ENCODE measurements around the gene H2AZ1. TPM values are rescaled to one million over a fixed set of nuclear protein-coding genes. Genes with fewer than 3 reads are reported as not detected.
A peak's percentile ranks its signal among the peaks of the same experiment; 100 is the strongest.

Gene H2AZ1
- total and polyA plus RNA-seq, 9 of the 15 experiments (the other 6 are each of a cell fraction or from before 2014, with no cell fraction given), result 605 to 4,380 (median 768) TPM

- TF ChIP-seq ID3 (CRISPR knock-in tag; IDR thresholded peaks at IDR 0.05), result no peak
- TF ChIP-seq ID3 (tag; IDR thresholded peaks at IDR 0.05), result peak; percentile 39; the same call in 1 of the 2 replicates
- TF ChIP-seq SNRNP70 (optimal IDR thresholded peaks at IDR 0.05; ENCODE audit: low read depth, low read length), result no peak
- no peak for TF ChIP-seq DPF2 (IDR thresholded peaks at IDR 0.05)
- TF ChIP-seq, protein P1, sequence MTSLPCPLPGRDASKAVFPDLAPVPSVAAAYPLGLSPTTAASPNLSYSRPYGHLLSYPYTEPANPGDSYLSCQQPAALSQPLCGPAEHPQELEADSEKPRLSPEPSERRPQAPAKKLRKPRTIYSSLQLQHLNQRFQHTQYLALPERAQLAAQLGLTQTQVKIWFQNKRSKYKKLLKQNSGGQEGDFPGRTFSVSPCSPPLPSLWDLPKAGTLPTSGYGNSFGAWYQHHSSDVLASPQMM (CRISPR knock-in tag; IDR thresholded peaks at IDR 0.05), result no peak
- no peak for TF ChIP-seq ZNF551 (CRISPR knock-in tag; IDR thresholded peaks at IDR 0.05)
- TF ChIP-seq KLF16 (IDR thresholded peaks at IDR 0.05), result no peak
- peak; percentile 98 for TF ChIP-seq MTA3 (IDR thresholded peaks at IDR 0.05; ENCODE audit: borderline replicate concordance)
- no peak for TF ChIP-seq PATZ1 (CRISPR knock-in tag; IDR thresholded peaks at IDR 0.05; ENCODE audit: borderline replicate concordance)
- peak; percentile 74; the same call in 1 of the 2 replicates for TF ChIP-seq XRCC5 (IDR thresholded peaks at IDR 0.05; ENCODE audit: low read depth, low read length)
- TF ChIP-seq, protein P2, sequence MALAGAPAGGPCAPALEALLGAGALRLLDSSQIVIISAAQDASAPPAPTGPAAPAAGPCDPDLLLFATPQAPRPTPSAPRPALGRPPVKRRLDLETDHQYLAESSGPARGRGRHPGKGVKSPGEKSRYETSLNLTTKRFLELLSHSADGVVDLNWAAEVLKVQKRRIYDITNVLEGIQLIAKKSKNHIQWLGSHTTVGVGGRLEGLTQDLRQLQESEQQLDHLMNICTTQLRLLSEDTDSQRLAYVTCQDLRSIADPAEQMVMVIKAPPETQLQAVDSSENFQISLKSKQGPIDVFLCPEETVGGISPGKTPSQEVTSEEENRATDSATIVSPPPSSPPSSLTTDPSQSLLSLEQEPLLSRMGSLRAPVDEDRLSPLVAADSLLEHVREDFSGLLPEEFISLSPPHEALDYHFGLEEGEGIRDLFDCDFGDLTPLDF (CRISPR knock-in tag; IDR thresholded peaks at IDR 0.05), result peak; percentile 85
- TF ChIP-seq ZNF830 (CRISPR knock-in tag; IDR thresholded peaks at IDR 0.05), result 0 out of 2 replicates have a peak, but pooled peaks have one; percentile 42
- TF ChIP-seq, protein P3, sequence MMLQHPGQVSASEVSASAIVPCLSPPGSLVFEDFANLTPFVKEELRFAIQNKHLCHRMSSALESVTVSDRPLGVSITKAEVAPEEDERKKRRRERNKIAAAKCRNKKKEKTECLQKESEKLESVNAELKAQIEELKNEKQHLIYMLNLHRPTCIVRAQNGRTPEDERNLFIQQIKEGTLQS (IDR thresholded peaks at IDR 0.05), result peak; percentile 53
- TF ChIP-seq, protein P3 (CRISPR knock-in tag; conservative IDR thresholded peaks at IDR 0.05), result peak; percentile 54; the same call in 1 of the 2 replicates
- TF ChIP-seq FIP1L1 (IDR thresholded peaks at IDR 0.05; ENCODE audit: low read depth, low read length, poor library complexity, severe bottlenecking), result peak; percentile 56
- no peak for TF ChIP-seq GATA2 (CRISPR knock-in tag; IDR thresholded peaks at IDR 0.05)
- peak; percentile 73 for TF ChIP-seq MAX (CRISPR knock-in tag; IDR thresholded peaks at IDR 0.05)
- TF ChIP-seq PML (IDR thresholded peaks at IDR 0.05; ENCODE audit: low read length), result peak; percentile 97
- peak; percentile 71; the same call in 1 of the 2 replicates for TF ChIP-seq LARP7 (IDR thresholded peaks at IDR 0.05)
- TF ChIP-seq STAG1 (CRISPR knock-in tag; IDR thresholded peaks at IDR 0.05; ENCODE audit: borderline replicate concordance), result no peak
- TF ChIP-seq RBM22 (IDR thresholded peaks at IDR 0.05; ENCODE audit: low read depth, low read length, poor library complexity, severe bottlenecking), result no peak
- no peak for TF ChIP-seq TBP (optimal IDR thresholded peaks at IDR 0.05; ENCODE audit: low read depth, low read length)
- TF ChIP-seq MAFK (IDR thresholded peaks at IDR 0.05; ENCODE audit: low read length), result no peak
- TF ChIP-seq SP1 (CRISPR knock-in tag; IDR thresholded peaks at IDR 0.05), result peak; percentile 83
These were observed at the start of gene H2AZ1 (continued) for GRCh38 chr4:99949999-99950912.

All from K562 (cell line).